GF-D8 (cell line): ENCODE measurements around the gene ARHGAP8.

Experiments
- DNase-seq: peaks from one replicate; lab custom pipeline; 2025; lab: John Stamatoyannopoulos, UW

ARHGAP8 gene

DNA sequence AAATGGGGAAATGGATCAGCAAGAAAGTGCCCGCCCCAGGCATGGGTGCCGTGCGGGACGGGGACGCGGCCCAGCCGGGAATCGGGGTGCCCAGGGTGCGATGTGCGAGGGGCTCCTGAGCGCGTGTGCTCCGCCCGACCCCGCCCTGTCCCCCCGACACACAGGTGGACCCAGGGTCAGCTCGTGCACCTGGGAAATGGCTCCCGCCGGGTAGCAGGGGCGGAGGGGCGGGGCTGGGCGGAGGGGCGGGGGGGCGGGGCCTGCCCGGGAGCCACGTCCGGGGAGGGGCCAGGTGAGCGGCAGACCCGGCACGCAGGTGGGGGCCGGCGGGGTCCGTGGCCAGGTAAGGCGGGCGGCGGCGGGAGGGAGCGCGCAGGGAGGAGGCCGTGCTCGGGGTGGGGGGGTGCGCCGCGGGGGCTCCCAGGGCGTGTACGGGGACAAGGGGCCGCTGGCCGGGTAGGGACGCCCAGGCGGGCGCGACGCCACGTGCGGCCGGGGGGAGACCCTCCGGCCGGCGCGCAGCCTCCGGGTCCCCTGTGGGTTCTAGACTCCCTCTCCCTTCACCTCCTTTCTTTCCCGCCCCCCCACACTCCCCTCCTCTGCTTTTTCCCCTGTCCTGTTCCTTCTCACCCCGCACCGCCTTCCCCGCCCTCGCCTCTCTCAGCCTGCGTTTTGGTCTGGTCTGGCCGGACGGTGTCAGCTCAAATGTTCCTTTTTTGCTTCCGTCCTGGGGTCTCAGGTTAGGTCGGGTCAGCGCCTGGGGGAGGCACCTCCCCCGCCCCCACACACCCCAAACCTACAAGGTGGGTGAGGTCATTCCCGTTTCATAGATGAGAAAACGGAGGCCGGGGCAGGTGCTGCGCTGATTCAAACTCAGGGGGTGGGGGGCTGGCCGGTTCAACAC lies at the start of gene ARHGAP8:
Gene ARHGAP8, plus strand, starts transcription at position 291 of the 904 bp plus-strand sequence. CDS start 33,953 bp downstream, outside the sequence.
- no peak for DNase-seq

DNA sequence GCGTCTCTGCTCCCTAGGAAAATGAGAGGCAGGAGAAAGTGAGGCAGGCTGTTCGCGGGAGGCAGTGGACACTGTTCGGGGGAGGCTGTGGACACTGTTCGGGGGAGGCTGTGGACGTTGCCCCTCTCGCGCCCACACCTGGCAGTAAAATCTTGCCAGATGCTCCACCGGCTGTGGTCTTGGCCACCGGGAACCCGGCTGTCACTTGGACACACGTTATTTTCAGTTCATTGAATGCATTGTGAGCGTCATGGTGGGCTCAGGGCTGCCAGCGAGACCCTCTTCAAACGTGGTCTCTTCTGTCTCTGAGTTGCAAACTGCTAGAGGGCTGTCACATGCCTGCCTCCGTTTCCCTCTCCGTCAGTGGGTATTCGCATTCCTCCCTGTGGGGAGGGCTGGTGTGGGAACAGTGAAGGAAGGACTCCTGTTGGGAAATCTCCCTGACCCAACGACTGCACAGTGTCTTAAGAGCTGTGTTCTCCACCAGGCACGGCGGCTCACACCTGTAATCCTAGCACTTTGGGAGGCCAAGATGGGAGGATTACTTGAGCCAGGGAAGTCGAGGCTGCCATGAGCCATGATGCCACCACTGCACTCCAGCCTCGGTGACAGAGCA lies 49.0 kb upstream of the ARHGAP8 start:
- DNase-seq: no peak

DNA sequence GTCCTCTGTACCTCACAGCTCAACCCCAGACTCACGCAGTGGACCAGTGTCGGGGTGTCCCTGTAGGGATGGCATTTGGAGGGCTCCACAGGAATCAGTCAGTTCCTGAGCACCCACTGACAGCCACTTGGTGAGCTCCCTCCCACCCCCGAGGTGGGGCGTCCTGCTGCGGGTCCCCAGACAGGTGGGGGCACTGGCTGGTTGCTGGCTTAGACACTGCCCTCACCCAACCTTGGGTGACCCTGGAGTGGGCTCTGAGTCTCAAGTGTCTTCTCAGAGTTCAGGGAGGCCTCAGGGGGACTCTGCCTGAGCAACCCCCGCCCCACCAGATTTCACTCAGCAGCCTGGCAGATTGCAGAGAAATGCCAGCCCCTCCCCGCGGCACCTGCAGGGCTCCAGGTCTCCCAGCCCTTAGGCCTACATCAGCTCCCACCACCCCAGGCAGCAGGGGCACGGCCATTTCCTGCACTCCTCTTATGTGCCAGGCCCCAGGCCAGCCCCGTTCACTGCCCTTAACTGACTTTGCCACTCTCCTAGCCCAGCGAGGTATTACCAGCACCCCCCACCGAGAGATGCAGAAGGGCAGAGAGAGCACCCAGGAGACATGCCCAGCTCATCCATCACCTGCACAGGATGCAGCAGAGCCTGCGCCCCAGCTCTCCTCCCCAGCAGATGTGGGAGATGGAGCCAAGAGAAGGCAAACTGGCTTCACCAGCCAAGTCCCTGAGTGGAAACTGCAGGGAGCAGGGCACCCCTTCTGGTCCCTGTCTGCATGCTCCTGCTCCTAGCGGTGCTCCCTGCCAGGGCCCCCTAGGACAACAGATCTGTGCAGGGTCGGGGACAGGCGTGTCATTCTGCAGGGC lies 48.0 kb upstream of the ARHGAP8 start:
- DNase-seq: no peak

DNA sequence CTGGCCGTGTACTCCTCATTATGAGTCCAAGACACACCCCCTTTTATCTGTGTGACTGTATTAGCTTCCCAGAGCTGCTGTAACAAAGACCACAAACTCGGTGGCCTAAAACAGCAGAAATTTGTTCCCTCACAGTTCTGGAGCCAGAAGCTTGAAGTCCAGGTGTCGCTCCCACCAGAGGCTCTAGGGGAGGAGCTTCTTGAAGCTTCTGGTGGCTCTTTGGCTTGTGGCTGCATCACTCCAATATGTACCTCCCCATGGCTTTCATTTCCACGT lies 47.4 kb upstream of the ARHGAP8 start:
- DNase-seq: no peak

DNA sequence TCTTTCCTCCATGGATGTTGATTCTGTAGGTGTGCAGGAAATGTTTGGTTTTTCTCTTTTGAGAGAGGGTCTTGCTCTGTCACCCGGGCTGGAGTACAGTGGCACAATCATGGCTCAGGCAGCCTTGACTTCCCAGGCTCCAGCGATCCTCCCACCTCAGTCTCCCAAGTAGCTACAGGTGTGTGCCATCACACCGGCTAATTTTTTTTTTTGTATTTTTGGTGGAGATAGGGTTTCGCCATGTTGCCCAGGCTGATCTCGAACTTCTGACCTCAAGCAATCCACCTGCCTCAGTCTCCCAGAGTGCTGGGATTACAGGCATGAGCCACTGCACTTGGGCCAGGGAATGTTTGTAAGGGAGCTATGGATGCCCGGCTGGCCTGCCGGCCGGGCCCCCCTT lies 45.9 kb upstream of the ARHGAP8 start:
- DNase-seq: no peak

DNA sequence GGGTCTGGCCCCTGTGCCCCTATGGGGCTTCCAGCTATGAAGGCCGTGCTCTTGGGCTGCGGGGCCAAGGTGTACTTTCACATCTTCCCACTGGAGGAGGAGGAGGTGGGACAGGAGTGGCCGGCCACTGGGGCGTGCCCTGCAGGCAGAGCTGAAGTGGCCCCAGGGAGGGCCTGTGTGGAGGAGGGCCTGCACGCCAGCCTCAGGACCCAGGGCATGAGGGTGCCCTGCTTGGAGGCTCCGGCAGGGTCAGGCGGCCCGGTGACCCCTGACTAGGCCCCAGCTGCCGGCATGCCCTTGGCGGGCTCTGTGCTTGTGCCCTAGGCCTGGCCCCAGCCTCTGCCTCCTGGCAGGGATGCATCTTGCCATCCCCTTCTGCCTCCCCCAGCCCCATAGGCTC lies 45.2 kb upstream of the ARHGAP8 start:
- DNase-seq: no peak

DNA sequence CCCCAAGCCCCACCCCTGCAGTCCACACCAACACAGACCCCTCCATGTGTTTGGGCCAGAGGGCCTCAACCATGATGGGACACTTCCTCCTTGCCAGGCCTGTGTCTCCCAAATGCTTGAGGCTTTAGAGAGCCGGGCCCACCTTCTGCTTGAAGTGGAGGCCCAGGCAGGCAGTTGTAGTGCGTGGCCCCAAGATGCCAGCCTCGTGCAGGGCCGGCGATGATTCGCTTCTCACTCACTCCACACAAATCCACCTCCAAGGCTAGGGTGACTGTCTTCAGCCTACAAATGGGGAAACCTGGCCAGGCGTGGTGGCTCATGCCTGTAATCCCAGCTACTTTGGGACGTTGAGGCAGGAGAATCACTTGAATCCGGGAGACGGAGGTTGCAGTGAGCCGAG lies 44.6 kb upstream of the ARHGAP8 start:
- DNase-seq: no peak

DNA sequence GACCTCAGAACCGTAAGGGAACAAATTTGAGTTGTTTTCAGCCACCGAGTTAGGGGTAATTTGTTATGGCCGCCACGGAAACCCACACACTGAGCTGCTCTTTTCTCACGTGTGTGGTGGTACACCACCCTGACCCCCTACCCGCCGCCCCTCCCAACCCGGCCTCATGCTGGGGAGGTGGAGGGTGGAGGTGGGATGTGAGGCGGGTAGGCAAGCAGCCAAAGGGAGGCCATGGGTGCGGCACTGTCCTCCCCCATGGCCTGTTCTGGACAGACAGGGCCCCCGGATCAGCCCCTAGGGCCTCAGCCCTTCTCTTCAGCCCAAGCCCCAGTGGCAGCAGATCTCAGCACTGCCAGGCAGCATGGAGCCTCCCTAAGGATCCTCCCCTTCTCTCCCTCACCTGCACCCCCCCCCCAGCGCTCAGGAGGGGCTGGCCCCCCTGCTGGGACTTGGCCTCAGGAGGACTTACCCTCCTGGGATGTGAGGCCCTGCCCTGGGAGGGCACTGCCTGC lies 42.4 kb upstream of the ARHGAP8 start:
- DNase-seq: no peak

DNA sequence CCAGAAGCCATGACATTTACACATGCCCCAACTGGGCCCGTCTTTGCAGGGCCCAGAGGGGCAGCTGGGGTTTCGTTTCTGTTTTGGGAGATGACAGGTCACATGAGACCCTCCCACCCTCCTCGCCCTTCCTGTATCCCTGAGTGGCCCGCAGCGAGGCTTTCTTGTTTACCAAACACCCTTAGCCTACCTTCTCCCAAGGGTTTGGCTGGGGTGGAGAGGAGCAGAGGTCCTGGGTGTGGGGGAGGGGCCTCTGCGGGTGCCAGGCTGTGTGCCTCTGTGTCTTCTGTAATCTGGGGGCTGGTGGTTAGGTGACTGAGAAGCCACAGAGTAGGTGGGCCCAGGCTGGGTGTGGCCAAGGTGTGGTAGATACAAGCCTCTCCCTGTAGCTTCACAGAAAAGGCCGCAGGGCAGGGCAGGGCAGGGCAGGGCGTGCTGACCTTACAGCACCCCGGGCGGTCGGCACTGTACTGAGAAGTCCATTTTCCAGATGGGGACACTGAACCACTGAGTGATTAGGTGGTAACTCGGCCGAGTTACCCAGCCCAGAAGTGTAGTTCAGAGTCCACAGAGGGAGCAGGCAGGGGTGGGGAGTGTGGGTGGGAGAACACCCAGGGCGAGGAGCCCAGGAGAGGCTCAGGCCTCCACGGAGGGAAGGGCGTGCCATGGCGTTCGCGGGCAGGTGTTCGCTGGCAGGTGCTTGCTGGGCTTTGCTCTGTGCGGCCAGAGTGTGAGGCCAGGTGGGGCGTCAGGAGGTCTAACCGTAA lies 41.7 kb upstream of the ARHGAP8 start:
- no peak for DNase-seq

DNA sequence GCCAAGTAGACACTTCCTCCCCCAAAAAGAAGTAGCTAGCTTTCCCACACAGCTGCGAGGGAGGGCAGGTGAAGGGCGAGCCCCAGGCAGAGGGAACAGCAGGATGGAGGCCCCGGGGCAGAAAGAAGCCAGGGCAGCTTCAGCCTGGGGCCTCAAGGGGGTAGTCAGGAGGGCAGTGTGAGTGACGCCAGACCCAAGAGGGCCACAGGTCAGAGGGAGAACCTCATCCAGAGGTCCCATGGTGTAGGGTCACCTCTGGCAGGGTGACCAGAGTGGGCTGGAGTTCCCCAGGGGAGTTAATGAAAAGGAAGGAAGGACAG lies 41.2 kb upstream of the ARHGAP8 start:
- DNase-seq: no peak

DNA sequence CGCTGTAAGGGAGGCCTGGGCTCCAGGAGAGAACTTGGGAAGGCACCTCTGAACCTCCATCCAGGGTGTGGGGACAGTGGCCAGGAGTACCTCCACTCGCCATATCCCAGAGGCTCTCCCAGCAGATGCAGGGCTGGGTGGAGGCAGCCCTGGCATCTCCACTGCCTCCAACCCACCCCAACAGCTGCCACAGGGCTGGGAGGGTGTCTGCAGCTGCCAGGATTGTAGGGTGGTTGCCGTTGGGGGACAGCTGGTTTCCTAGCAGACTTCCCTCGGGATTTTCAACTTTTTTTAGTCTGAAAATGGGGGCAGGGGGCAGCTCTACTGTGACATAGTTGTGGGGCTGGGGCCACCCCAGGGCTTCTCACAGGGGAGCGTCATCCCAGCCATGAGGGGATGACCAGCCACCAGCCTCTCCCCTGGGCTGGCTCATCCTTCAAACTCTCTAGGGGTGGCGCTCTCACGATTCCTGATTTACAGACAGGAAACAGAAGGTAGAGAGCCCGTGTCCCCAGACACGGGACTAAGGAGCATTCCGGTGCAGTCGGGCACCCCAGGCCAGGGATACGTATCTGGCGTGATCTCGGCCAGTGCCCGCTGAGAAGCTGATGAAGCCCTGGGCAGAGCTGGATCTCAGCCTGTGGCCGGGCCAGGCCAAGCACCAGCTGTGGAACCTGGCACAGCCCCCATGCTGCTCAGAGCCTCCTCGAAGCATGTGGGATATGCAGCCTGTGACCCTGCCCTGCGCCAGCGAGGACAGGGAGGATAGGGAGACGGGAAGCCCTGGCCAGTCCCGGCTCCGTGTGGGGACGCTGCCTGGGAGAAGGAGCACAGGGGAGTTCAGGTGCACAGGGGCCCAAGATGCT lies 40.5 kb upstream of the ARHGAP8 start:
- no peak for DNase-seq

DNA sequence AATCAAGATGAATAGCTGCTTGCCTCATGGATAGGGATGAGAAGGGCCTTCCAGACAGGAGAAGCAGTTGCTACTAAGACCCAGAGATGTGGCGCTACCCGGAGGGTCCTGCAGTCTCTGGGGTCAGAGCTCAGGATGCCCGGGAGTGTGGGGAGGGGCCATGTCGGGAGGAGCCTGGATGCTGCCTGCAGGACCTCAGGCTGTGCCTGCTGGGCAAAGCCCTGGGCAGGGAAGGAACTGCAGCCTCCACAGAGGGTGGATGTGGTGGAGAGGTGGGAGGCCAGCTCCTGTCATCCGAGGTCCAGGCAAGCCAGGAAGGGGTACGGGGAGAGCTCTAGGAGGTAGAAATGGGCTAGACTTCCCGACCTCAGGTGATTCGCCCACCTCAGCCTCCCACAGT lies 39.4 kb upstream of the ARHGAP8 start:
- DNase-seq: no peak

DNA sequence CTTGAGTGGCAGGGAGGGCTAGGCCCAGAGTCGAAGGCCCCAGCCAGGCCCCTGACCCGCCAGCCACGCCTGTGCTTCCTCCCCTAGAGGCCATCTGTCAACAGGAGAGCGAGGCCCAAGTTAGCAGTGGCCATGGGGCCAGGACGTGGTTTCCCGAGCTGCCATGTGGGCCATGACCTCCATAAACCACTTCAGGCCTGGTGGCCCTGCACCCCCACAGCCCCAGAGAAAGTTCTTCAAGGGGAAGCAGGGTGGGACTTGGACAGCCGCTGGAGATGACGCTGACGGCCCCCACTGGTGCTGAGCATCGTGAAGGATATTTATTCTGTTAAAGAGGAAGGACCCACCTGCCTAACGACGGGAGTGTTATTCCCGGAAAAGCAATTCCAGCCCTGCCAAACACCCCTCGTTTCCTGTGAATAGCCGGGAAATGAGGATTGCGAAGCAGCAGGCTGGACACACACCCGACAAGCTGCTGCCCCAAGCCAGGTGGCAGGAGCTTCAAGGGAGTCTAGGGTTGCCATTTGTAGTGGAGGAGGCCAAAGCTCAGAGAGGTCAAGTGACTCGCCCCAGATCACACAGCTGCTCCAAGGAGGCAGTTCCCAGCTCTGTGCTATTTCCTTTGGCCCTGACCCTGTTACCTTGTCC lies 37.5 kb upstream of the ARHGAP8 start:
- DNase-seq: no peak

DNA sequence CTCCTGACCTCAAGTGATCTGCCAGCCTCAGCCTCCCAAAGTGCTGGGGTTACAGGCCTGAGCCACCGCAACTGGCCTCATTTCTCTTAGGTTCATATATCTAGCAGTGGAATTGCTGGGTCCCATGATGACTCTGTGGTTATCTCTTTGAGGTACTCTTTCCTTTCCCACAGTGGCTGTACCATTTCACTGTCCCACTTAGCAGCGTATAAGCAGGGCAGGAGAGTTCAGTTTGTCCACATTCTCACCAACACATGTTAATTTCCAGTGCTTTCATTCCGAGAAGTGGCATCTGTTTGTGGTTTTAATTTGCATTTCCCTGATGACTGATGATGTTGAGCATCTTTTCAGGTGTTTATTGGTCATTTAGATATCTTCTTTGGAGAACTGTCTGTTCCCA lies 34.0 kb upstream of the ARHGAP8 start:
- no peak for DNase-seq

DNA sequence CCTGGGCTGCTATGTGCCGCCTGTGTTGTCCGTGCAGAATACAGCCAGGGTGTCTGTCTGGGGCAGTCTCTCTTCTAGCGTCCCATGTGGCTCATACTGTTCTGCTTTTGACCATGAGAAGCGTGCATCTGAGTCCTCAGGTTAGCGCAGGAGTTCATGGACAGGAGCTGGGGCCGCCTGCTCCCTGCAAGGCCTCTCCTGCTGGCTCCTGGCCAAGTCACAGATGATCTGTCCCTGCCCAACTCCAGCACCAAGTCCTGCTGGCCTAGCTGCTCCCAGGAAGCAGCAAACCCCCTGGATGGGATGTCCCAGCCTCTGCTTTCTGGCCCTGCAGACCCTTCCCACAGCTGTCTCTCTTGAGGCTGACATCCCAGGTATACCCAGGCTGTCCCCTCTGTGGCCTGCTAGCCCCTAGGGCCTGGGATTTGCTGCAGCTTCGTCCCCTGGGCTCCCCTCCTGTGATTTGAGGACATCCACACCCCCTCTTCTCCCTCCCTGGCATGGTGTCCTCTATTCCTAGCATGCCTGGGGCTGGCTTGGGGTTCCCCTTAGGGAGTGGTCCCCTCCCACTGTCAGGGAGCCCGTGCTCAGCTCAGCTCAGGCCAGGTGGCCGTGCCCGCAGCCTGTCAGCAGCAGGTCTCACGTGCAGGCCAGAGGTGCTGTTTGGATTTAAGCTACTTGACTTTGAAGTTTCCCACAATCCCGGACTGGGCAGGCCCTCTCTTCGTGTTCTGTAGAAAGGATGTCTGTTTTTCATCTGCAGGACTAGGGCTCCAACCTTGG lies 32.6 kb upstream of the ARHGAP8 start:
- DNase-seq: no peak

DNA sequence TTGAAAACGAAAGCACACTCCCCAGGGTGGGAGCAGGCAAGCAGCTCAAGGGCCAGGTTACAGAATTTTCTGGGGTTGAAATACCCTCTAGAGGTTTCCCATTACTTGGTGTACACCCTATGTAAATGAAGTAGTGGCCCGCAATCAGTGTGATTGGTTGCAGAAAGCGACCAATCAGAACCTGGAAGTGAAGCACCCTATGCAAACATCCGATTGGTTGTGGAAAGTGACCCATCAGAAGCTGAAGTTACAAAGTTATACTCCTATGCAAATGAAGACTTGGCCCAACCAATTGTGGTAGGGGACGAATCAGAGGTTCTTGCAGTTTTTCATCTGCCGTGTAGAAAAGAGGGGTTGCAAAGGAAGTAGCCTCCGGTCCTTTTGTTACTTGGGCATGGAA lies 31.2 kb upstream of the ARHGAP8 start:
- no peak for DNase-seq

DNA sequence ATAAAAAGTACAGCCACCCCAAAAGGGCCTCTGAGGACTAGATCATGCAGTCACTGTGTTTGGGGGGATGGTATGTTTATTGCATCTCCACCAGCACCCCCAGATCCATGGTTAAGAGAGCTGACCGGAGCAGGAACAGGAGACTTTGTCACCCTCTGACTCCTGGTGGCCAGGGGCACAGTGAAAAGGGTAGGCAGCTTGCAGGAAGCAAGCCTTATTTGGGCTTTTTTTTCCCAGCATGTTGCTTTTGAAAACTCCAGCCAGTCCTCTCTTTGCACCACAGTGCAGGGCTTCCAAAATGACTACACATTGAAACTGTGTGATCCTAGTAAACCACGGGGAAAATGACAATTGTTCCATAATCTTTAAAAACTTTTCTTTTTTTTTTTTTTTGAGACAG lies 29.8 kb upstream of the ARHGAP8 start:
- no peak for DNase-seq

DNA sequence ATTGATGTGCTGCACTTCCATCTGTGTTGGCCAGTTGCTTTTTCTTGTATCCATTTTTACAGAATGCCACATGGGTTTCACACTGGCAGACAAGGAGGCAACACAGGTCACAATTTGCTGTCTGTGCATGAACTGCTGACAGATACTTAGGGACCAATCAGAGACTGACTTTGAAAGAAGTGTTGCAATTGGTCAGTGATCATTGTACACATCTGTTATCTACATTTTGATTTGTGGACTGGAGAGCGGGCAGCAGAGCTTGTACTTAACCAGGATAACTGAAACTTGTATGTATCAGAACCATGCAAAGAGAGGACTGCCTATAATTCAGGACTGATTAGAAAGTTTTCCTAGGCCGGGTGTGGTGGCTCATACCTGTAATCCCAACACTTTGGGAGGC lies 28.6 kb upstream of the ARHGAP8 start:
- DNase-seq: no peak

DNA sequence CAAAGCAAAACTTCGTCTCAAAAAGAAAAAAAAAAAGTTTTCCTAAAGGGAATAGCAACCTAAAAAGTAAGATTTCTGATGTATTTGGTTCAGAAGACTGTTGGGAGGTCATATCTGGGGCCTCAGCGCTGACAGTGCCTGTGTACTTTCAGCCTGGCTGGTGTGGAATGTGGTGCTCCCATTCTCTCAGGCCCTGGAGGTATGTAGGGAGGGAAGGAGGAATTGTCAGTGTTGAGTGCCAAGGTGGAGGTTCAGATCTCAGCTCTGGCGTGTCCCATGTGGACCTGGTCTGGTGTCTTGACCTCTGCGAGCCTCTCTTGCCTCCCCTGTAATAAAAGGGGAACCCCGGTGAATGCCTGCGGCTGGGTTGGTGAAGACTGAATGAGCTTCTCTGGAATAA lies 28.0 kb upstream of the ARHGAP8 start:
- no peak for DNase-seq

DNA sequence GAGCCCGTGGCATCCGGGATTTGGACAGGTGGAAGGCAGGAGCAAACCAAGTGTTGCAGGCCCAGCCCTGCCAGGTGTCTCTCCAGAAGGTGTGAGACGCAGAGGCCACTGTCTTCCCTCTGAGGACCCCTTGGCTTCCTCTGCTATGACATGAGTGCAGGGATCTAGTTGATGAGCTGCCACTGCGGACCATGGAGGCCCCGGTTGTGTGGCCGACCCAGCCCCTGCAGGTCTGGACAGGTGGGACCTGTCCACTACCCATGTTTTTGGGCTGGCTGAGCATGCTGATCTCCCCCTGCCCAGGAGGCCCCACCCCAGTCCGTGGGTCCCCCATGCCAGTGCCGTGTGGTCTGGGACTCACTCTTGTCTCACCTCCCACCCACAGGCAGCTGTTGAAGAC lies 27.5 kb upstream of the ARHGAP8 start:
- DNase-seq: no peak
